Liver (tissue), 3 donors: ENCODE measurements around the gene CENPV.

ENCODE experiments used
- EGR1 ChIP-seq, 2 donors: IDR thresholded peaks; 2 replicates each; pipeline ENCODE4 v1.6.1; 2016 to 2018; ENCODE audit warnings: antibody characterized with exemption in 2 of 2, low read depth in 2 of 2
- HNF4G ChIP-seq: IDR thresholded peaks from 2 replicates; pipeline ENCODE4 v1.6.1; 2016; ENCODE audit warnings: antibody characterized with exemption
- JUND ChIP-seq, 2 donors: IDR thresholded peaks; 2 replicates each; pipeline ENCODE4 v1.6.1; 2016; ENCODE audit warnings: antibody characterized with exemption in 2 of 2
- RAD21 ChIP-seq, 2 donors: IDR thresholded peaks; 2 replicates each; pipeline ENCODE4 v1.6.1; 2016; ENCODE audit warnings: antibody characterized with exemption in 2 of 2, mild to moderate bottlenecking in 2 of 2
- RXRA ChIP-seq, 2 donors: IDR thresholded peaks; 2 replicates each; pipeline ENCODE4 v1.6.1; 2017 to 2018; ENCODE audit warnings: antibody characterized with exemption in 2 of 2, mild to moderate bottlenecking in 1 of 2
- SP1 ChIP-seq: IDR thresholded peaks from 2 replicates; pipeline ENCODE4 v1.6.1; 2018; ENCODE audit warnings: antibody characterized with exemption, mild to moderate bottlenecking
- TAF1 ChIP-seq: conservative IDR thresholded peaks from 2 replicates; pipeline ENCODE4 v1.6.1; 2016; ENCODE audit warnings: antibody characterized with exemption, mild to moderate bottlenecking
- TF ChIP-seq, protein P1 (sequence below): IDR thresholded peaks from 2 replicates; pipeline ENCODE4 v1.6.1; 2016; ENCODE audit warnings: antibody characterized with exemption, mild to moderate bottlenecking
- TF ChIP-seq, protein P2 (sequence below): fragments of 150-350 bp; IDR thresholded peaks from 2 replicates; pipeline ENCODE4 v1.5.1; 2017; ENCODE audit warnings: improper control_type of control experiment, low read depth, low read length; ENCODE audit not compliant: missing input control
- TF ChIP-seq, protein P3 (sequence below): IDR thresholded peaks from 2 replicates; pipeline ENCODE4 v1.6.1; 2016; ENCODE audit warnings: antibody characterized with exemption
- TF ChIP-seq, protein P4 (sequence below): IDR thresholded peaks from 2 replicates; pipeline ENCODE4 v1.6.1; 2016; ENCODE audit warnings: antibody characterized with exemption
- TF ChIP-seq, protein P5 (sequence below): IDR thresholded peaks from 2 replicates; pipeline ENCODE4 v1.6.1; 2016; ENCODE audit warnings: antibody characterized with exemption
- donor health status: healthy.
- donor health status: healthy.

- TF ChIP-seq, protein P1, sequence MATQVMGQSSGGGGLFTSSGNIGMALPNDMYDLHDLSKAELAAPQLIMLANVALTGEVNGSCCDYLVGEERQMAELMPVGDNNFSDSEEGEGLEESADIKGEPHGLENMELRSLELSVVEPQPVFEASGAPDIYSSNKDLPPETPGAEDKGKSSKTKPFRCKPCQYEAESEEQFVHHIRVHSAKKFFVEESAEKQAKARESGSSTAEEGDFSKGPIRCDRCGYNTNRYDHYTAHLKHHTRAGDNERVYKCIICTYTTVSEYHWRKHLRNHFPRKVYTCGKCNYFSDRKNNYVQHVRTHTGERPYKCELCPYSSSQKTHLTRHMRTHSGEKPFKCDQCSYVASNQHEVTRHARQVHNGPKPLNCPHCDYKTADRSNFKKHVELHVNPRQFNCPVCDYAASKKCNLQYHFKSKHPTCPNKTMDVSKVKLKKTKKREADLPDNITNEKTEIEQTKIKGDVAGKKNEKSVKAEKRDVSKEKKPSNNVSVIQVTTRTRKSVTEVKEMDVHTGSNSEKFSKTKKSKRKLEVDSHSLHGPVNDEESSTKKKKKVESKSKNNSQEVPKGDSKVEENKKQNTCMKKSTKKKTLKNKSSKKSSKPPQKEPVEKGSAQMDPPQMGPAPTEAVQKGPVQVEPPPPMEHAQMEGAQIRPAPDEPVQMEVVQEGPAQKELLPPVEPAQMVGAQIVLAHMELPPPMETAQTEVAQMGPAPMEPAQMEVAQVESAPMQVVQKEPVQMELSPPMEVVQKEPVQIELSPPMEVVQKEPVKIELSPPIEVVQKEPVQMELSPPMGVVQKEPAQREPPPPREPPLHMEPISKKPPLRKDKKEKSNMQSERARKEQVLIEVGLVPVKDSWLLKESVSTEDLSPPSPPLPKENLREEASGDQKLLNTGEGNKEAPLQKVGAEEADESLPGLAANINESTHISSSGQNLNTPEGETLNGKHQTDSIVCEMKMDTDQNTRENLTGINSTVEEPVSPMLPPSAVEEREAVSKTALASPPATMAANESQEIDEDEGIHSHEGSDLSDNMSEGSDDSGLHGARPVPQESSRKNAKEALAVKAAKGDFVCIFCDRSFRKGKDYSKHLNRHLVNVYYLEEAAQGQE, result peak; percentile 97
- TF ChIP-seq HNF4G, result no peak
- TF ChIP-seq RAD21 (IDR thresholded peaks at IDR 0.05), result peak; percentile 11 to 42
- TF ChIP-seq, protein P2, sequence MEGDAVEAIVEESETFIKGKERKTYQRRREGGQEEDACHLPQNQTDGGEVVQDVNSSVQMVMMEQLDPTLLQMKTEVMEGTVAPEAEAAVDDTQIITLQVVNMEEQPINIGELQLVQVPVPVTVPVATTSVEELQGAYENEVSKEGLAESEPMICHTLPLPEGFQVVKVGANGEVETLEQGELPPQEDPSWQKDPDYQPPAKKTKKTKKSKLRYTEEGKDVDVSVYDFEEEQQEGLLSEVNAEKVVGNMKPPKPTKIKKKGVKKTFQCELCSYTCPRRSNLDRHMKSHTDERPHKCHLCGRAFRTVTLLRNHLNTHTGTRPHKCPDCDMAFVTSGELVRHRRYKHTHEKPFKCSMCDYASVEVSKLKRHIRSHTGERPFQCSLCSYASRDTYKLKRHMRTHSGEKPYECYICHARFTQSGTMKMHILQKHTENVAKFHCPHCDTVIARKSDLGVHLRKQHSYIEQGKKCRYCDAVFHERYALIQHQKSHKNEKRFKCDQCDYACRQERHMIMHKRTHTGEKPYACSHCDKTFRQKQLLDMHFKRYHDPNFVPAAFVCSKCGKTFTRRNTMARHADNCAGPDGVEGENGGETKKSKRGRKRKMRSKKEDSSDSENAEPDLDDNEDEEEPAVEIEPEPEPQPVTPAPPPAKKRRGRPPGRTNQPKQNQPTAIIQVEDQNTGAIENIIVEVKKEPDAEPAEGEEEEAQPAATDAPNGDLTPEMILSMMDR, result no peak
- TF ChIP-seq RXRA (IDR thresholded peaks at IDR 0.05), result peak; percentile 55 to 77
- TF ChIP-seq TAF1, result peak; percentile 97
- peak; percentile 65 to 69 for TF ChIP-seq EGR1 (IDR thresholded peaks at IDR 0.05; ENCODE audit: low read depth in 2 of 2)
- TF ChIP-seq JUND (IDR thresholded peaks at IDR 0.05), result peak in 1 of 2 donors; percentile 85
- TF ChIP-seq, protein P3, sequence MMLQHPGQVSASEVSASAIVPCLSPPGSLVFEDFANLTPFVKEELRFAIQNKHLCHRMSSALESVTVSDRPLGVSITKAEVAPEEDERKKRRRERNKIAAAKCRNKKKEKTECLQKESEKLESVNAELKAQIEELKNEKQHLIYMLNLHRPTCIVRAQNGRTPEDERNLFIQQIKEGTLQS, result peak; percentile 98
- TF ChIP-seq, protein P4, sequence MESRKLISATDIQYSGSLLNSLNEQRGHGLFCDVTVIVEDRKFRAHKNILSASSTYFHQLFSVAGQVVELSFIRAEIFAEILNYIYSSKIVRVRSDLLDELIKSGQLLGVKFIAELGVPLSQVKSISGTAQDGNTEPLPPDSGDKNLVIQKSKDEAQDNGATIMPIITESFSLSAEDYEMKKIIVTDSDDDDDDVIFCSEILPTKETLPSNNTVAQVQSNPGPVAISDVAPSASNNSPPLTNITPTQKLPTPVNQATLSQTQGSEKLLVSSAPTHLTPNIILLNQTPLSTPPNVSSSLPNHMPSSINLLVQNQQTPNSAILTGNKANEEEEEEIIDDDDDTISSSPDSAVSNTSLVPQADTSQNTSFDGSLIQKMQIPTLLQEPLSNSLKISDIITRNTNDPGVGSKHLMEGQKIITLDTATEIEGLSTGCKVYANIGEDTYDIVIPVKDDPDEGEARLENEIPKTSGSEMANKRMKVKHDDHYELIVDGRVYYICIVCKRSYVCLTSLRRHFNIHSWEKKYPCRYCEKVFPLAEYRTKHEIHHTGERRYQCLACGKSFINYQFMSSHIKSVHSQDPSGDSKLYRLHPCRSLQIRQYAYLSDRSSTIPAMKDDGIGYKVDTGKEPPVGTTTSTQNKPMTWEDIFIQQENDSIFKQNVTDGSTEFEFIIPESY, result peak; percentile 77
- TF ChIP-seq, protein P5, sequence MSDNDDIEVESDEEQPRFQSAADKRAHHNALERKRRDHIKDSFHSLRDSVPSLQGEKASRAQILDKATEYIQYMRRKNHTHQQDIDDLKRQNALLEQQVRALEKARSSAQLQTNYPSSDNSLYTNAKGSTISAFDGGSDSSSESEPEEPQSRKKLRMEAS, result no peak
- TF ChIP-seq SP1, result peak; percentile 89
Measured at GRCh38 chr17:16380640-16381495, 27.6 kb upstream of the CENPV start, which contains the start of gene UBB.
